Measurements from ENCODE around the gene PLEKHN1. TPM values are rescaled to one million over a fixed set of nuclear protein-coding genes. Genes with fewer than 3 reads are reported as not detected.

PLEKHN1 gene
- total and polyA plus RNA-seq, 2 of the 4 experiments (the other 2 are of a cell fraction), result 0.54 to 2.1 TPM

DNA sequence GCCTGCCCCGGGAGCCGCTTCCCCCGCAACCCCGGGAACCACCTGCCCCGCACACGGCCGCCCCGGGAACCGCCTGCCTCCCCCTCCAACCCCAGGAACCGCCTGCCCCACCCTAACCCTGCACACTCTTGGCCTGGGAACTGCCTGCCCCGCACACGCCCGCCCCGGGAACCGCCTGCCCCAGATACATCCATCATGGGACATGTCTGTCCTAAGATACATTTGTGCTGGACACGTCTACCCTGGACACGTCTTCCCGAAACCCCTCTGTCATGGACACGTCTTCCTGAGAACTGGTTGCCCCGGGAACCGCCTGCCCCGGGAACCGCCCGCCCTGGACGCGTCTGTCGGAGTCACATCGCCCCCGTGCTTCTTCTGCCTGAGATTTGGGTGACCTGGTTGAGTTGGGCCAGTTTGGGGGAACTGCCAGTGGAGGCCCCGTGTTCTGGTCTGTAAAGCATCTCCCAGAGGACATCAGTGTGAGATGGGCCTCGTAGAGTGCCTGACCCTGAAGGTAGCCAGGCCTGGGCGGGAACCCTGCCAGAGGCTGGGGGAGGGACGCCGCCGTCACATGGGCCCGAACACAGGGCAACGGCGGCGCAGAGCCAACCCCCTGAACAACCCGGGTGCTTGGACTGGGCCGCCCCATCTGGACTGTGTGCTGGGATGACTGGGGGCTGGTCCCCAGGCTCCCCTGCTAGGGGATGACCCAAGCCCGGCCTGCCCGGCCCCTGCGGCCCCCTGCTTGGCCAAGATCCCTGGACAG is 12.0 kb downstream of the PLEKHN1 start (continued):
- no peak for TF ChIP-seq MAFK (IDR thresholded peaks at IDR 0.05; ENCODE audit: low read depth, low read length)

GRCh38 chr1:978835-979743 is 12.8 kb downstream of the PLEKHN1 start:
- Histone ChIP-seq H4K20me1 (ENCODE audit: insufficient read depth, low read length) (no peaks in the 10 kb centered on the region; the same call in 1 of the 2 replicates), H2AK9ac (replicated peaks; ENCODE audit: low read depth, low read length, poor library complexity) (no peak overlapping the region), H3K23ac (ENCODE audit: low read depth, low read length) (no peak overlapping the region), H3K9me1 (ENCODE audit: insufficient read depth, low read length) (no peaks in the 10 kb centered on the region), H3K56ac (ENCODE audit: extremely low read depth, insufficient read depth, low read length) (no peak overlapping the region), H3K4me3 (ENCODE audit: insufficient read depth, low read depth, low read length) (no peak overlapping the region), H3K27ac (ENCODE audit: insufficient read depth, low read length) (no peak overlapping the region), H3K4me1 (ENCODE audit: control insufficient read depth, insufficient read depth, low read length) (0 out of 2 replicates have a peak, but pooled peaks cover 2% of the 10 kb centered on the region), H3K79me1 (ENCODE audit: low read depth in 1 of 2, low read length in 2 of 2) (no peaks in the 10 kb centered on the region), H2AK5ac (ENCODE audit: low read depth, low read length) (no peak overlapping the region), H2BK120ac (ENCODE audit: low read depth, low read length) (no peak overlapping the region), H3K14ac (replicated peaks; ENCODE audit: low read depth, low read length) (no peak overlapping the region), H4K91ac (ENCODE audit: insufficient read depth, low read depth, low read length) (no peak overlapping the region), H3K4ac (ENCODE audit: low read depth, low read length) (no peak overlapping the region), H3K27me3 (ENCODE audit: control insufficient read depth, insufficient read depth, low read length) (peaks cover 5% of the 10 kb centered on the region; the same call in 1 of the 2 replicates), H3K4me2 (ENCODE audit: low read depth, low read length) (no peak overlapping the region), H4K8ac (ENCODE audit: low read depth in 2 of 2, low read length in 2 of 2) (no peak overlapping the region), H3K9ac (ENCODE audit: low read depth, low read length) (no peak overlapping the region), H2BK15ac (ENCODE audit: low read depth, low read length) (no peak overlapping the region), H2BK5ac (ENCODE audit: low read depth, low read length, poor library complexity, severe bottlenecking) (no peak overlapping the region), H2AFZ (replicated peaks; ENCODE audit: low read length, poor library complexity) (no peak overlapping the region), H4K5ac (ENCODE audit: low read depth, low read length) (no peak overlapping the region), H2BK20ac (ENCODE audit: low read depth, low read length) (no peak overlapping the region), H3K18ac (ENCODE audit: low read depth, low read length) (no peak overlapping the region), H3K9me3 (ENCODE audit: control insufficient read depth, insufficient read depth, low read length) (no peaks in the 10 kb centered on the region), H3K36me3 (ENCODE audit: control insufficient read depth, insufficient read depth, low read length) (no peaks in the 10 kb centered on the region)
- DNase-seq (no peak), ATAC-seq (ENCODE audit: low read depth) (no peak)
- dilution Hi-C loops (cut with HindIII; ENCODE audit: low sequenced_read_pairs, unreplicated experiment) (no loop called here), in situ Hi-C loops (cut with MboI; ENCODE audit: low sequenced_read_pairs) (no loop called here), intact Hi-C loops (cut with micrococcal nuclease) (loop anchor here (5.0 kb wide), 1 partner anchor 77 kb away; no protein-coding TSS in a partner anchor)
- BruUV-seq (replicated peaks), result no TSS peak
- CTCF ChIA-PET, result no interaction called here
- 84% methylated on average over 33 of the region's 60 CpGs; no CpG with 5 or more reads in 1 of the 2 experiments for WGBS, 2 experiments (ENCODE audit: extremely low coverage in 2 of 2, insufficient read length in 1 of 2)
- POLR2A ChIA-PET (ENCODE audit: unreplicated experiment), result no interaction called here
- TF ChIP-seq BHLHE40 (IDR thresholded peaks at IDR 0.05; ENCODE audit: low read depth, low read length) (no peak), CHD1 (IDR thresholded peaks at IDR 0.05; ENCODE audit: low read depth, low read length) (no peak), POLR2A (IDR thresholded peaks at IDR 0.05; ENCODE audit: low read depth, low read length) (no peak), MAFK (IDR thresholded peaks at IDR 0.05; ENCODE audit: low read depth, low read length) (no peak), NFE2L2 (IDR thresholded peaks at IDR 0.05; ENCODE audit: low read depth, low read length) (no peak), RCOR1 (IDR thresholded peaks at IDR 0.05; ENCODE audit: insufficient replicate concordance, low read length) (no peak), MXI1 (IDR thresholded peaks at IDR 0.05; ENCODE audit: borderline replicate concordance, low read depth, low read length) (no peak), RAD21 (IDR thresholded peaks at IDR 0.05; ENCODE audit: low read length) (no peak)
- TF ChIP-seq, protein P1, sequence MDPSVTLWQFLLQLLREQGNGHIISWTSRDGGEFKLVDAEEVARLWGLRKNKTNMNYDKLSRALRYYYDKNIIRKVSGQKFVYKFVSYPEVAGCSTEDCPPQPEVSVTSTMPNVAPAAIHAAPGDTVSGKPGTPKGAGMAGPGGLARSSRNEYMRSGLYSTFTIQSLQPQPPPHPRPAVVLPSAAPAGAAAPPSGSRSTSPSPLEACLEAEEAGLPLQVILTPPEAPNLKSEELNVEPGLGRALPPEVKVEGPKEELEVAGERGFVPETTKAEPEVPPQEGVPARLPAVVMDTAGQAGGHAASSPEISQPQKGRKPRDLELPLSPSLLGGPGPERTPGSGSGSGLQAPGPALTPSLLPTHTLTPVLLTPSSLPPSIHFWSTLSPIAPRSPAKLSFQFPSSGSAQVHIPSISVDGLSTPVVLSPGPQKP (IDR thresholded peaks at IDR 0.05; ENCODE audit: borderline replicate concordance, low read depth, low read length), result no peak
- TF ChIP-seq, protein P2, sequence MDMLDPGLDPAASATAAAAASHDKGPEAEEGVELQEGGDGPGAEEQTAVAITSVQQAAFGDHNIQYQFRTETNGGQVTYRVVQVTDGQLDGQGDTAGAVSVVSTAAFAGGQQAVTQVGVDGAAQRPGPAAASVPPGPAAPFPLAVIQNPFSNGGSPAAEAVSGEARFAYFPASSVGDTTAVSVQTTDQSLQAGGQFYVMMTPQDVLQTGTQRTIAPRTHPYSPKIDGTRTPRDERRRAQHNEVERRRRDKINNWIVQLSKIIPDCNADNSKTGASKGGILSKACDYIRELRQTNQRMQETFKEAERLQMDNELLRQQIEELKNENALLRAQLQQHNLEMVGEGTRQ (IDR thresholded peaks at IDR 0.05; ENCODE audit: low read depth, low read length), result no peak
